ENCODE data around the gene SYNDIG1L. TPM values are rescaled to one million over a fixed set of nuclear protein-coding genes. Genes with fewer than 3 reads are reported as not detected.

The SYNDIG1L gene
- polyA plus RNA-seq, 1 donor (not counting 4 experiments of a cell fraction or from before 2014, with no cell fraction given), result not detected

GRCh38 chr14:74441113-74441512, 15.1 kb upstream of the SYNDIG1L start:
- no peaks in the 10 kb centered on the region for H3K9me1 ChIP-seq (ENCODE audit: control insufficient read depth, extremely low read depth, insufficient read depth, low read length)
- H3K27me3 ChIP-seq (ENCODE audit: control insufficient read depth, extremely low read depth, insufficient read depth, low read length), result no peaks in the 10 kb centered on the region
- no peaks in the 10 kb centered on the region for H3K36me3 ChIP-seq (ENCODE audit: control insufficient read depth in 2 of 2, extremely low read depth in 1 of 2, insufficient read depth in 2 of 2, low read length in 2 of 2)
- H3K4me2 ChIP-seq (ENCODE audit: control insufficient read depth, extremely low read depth, insufficient read depth, low read depth, low read length), result no peak overlapping the region
- H3K4me3 ChIP-seq (ENCODE audit: control insufficient read depth in 2 of 3, extremely low read depth in 1 of 3, insufficient read depth in 2 of 3, low read depth in 1 of 3, low read length in 3 of 3), result no peak overlapping the region
- H2AFZ ChIP-seq (ENCODE audit: control insufficient read depth, low read length), result no peak overlapping the region
- no peak for FAIRE-seq
- H4K20me1 ChIP-seq (ENCODE audit: control insufficient read depth, extremely low read depth, insufficient read depth, low read length), result no peaks in the 10 kb centered on the region
- dilution Hi-C loops (cut with MboI; ENCODE audit: extremely low pct_ligation_motif_present, low sequenced_read_pairs), result no loop called here
- no peak for TF ChIP-seq EZH2 (IDR thresholded peaks at IDR 0.05; ENCODE audit: low read length)
- no peak for TF ChIP-seq CTCF (optimal IDR thresholded peaks at IDR 0.05 in 1 of 3, IDR thresholded peaks at IDR 0.05 in 1 of 3, conservative IDR thresholded peaks at IDR 0.05 in 1 of 3; ENCODE audit: extremely low read depth in 1 of 3, insufficient read depth in 2 of 3, low read length in 3 of 3)
- H3K9ac ChIP-seq (ENCODE audit: control insufficient read depth, extremely low read depth, insufficient read depth, low read length), result no peak overlapping the region
- no peaks in the 10 kb centered on the region for H3K4me1 ChIP-seq (ENCODE audit: control insufficient read depth, extremely low read depth, insufficient read depth, low read length)
- H3K27ac ChIP-seq (ENCODE audit: control insufficient read depth, insufficient read depth, low read length), result no peak overlapping the region
- H3K79me2 ChIP-seq (ENCODE audit: control insufficient read depth, insufficient read depth, low read length), result no peaks in the 10 kb centered on the region
- DNase-seq (ENCODE audit: low read depth, low spot score), result no peak
- H3K9me3 ChIP-seq (ENCODE audit: control insufficient read depth, low read depth, low read length), result no peaks in the 10 kb centered on the region

- no peak overlapping the region for H3K9ac ChIP-seq (ENCODE audit: control insufficient read depth, extremely low read depth, insufficient read depth, low read length)
- no peaks in the 10 kb centered on the region for H3K36me3 ChIP-seq (ENCODE audit: control insufficient read depth in 2 of 2, extremely low read depth in 1 of 2, insufficient read depth in 2 of 2, low read length in 2 of 2)
- peaks cover 4% of the 10 kb centered on the region for H3K27me3 ChIP-seq (ENCODE audit: control insufficient read depth, extremely low read depth, insufficient read depth, low read length)
- DNase-seq (ENCODE audit: low read depth, low spot score) (no peak), FAIRE-seq (no peak)
- H4K20me1 ChIP-seq (ENCODE audit: control insufficient read depth, extremely low read depth, insufficient read depth, low read length), result no peaks in the 10 kb centered on the region
- dilution Hi-C loops (cut with MboI; ENCODE audit: extremely low pct_ligation_motif_present, low sequenced_read_pairs), result no loop called here
- H3K27ac ChIP-seq (ENCODE audit: control insufficient read depth, insufficient read depth, low read length), result no peak overlapping the region
- no peak overlapping the region for H3K4me2 ChIP-seq (ENCODE audit: control insufficient read depth, extremely low read depth, insufficient read depth, low read depth, low read length)
- no peaks in the 10 kb centered on the region for H3K79me2 ChIP-seq (ENCODE audit: control insufficient read depth, insufficient read depth, low read length)
- H2AFZ ChIP-seq (ENCODE audit: control insufficient read depth, low read length), result no peak overlapping the region
- no peaks in the 10 kb centered on the region for H3K9me1 ChIP-seq (ENCODE audit: control insufficient read depth, extremely low read depth, insufficient read depth, low read length)
- H3K4me1 ChIP-seq (ENCODE audit: control insufficient read depth, extremely low read depth, insufficient read depth, low read length), result no peaks in the 10 kb centered on the region
- TF ChIP-seq EZH2 (IDR thresholded peaks at IDR 0.05; ENCODE audit: low read length), result no peak
- no peak for TF ChIP-seq CTCF (optimal IDR thresholded peaks at IDR 0.05 in 1 of 3, IDR thresholded peaks at IDR 0.05 in 1 of 3, conservative IDR thresholded peaks at IDR 0.05 in 1 of 3; ENCODE audit: extremely low read depth in 1 of 3, insufficient read depth in 2 of 3, low read length in 3 of 3)
- H3K4me3 ChIP-seq (ENCODE audit: control insufficient read depth in 2 of 3, extremely low read depth in 1 of 3, insufficient read depth in 2 of 3, low read depth in 1 of 3, low read length in 3 of 3), result no peak overlapping the region
- H3K9me3 ChIP-seq (ENCODE audit: control insufficient read depth, low read depth, low read length), result no peaks in the 10 kb centered on the region
Measured at GRCh38 chr14:74438351-74438915, 12.4 kb upstream of the SYNDIG1L start.
